GM12878 (cell line): ENCODE measurements around the gene B9D2. TPM values are rescaled to one million over a fixed set of nuclear protein-coding genes. Genes with fewer than 3 reads are reported as not detected.

Source experiments
- ATAC-seq: fragments of 200-7000 bp; cut with Tn5 transposase; 3 replicates; pipeline ENCODE4 v1.9.1; 2020; ENCODE audit warnings: mild to moderate bottlenecking, moderate library complexity
- BruUV-seq: library from RNA; stranded (reverse); fragments of 400-500 nt; replicated peaks from 2 replicates; lab custom pipeline; 2021; lab: Mats Ljungman, UMichigan
- CTCF ChIA-PET: fragments of 300-600 bp; sonication (Branson Sonifier 250); formaldehyde crosslinking; extraction: SDS; loops from one replicate; lab custom pipeline; 2021; ENCODE audit warnings: inconsistent platforms; lab: Yijun Ruan, JAX
- POLR2A ChIA-PET: fragments of 350-600 bp; formaldehyde crosslinking; extraction: SDS; loops from one replicate; lab custom pipeline; 2021; ENCODE audit warnings: inconsistent platforms; lab: Charles Lee
- RAD21 ChIA-PET: fragments of 300-600 bp; sonication (Branson Sonifier 250); formaldehyde crosslinking; loops from one replicate; lab custom pipeline; 2023; ENCODE audit warnings: antibody characterized with exemption; ENCODE audit not compliant: unreplicated experiment; lab: Charles Lee
- SMC1A ChIA-PET: fragments of 300-600 bp; sonication (Branson Sonifier 250); formaldehyde crosslinking; loops from one replicate; lab custom pipeline; 2023; ENCODE audit not compliant: unreplicated experiment, uncharacterized antibody; lab: Charles Lee
- DNase-seq: peaks from one replicate; pipeline ENCODE4 v3.0.0-alpha.2; 2011; ENCODE audit warnings: low read depth, low spot score
- FAIRE-seq: peaks from 3 replicates; lab custom pipeline; 2011; peaks lifted over from hg19 to GRCh38; lab: Jason Lieb, UNC
- H2AFZ ChIP-seq: 2 replicates; pipeline ENCODE4 v1.6.0; 2011; ENCODE audit warnings: low read depth, low read length, control low read depth; ENCODE audit not compliant: control insufficient read depth
- H3K27ac ChIP-seq: 2 replicates; pipeline ENCODE4 v1.5.1; 2011; ENCODE audit warnings: control low read depth; ENCODE audit not compliant: control insufficient read depth, insufficient read depth
- H3K27me3 ChIP-seq, 2 experiments: replicated peaks in 1 of 2; 2 replicates each; pipeline versions ENCODE4 v1.6.0 to v1.6.1; 2011; ENCODE audit warnings: low read length in 1 of 2; ENCODE audit not compliant: control insufficient read depth in 2 of 2, insufficient read depth in 2 of 2
- H3K36me3 ChIP-seq, 2 experiments: 2 replicates each; pipeline ENCODE4 v1.5.1; 2011; ENCODE audit warnings: low read length in 1 of 2; ENCODE audit not compliant: control insufficient read depth in 2 of 2, insufficient read depth in 2 of 2
- H3K4me1 ChIP-seq: 2 replicates; pipeline ENCODE4 v1.6.1; 2011; ENCODE audit warnings: mild to moderate bottlenecking, low read length, moderate library complexity, mixed read lengths; ENCODE audit not compliant: control insufficient read depth, insufficient read depth
- H3K4me2 ChIP-seq: 2 replicates; pipeline ENCODE4 v1.6.0; 2011; ENCODE audit warnings: control low read depth; ENCODE audit not compliant: control insufficient read depth, insufficient read depth
- H3K4me3 ChIP-seq: fragments of 200-600 bp; sonication (generic); 2 replicates; pipeline ENCODE4 v1.5.1; 2016
- H3K79me2 ChIP-seq: 2 replicates; pipeline ENCODE4 v1.6.0; 2011; ENCODE audit warnings: low read length; ENCODE audit not compliant: control insufficient read depth, insufficient read depth
- H3K9ac ChIP-seq: 2 replicates; pipeline ENCODE4 v1.8.0; 2011; ENCODE audit warnings: low read length, control low read depth, mixed read lengths; ENCODE audit not compliant: control insufficient read depth, insufficient read depth
- H3K9me3 ChIP-seq: replicated peaks from 3 replicates; pipeline ENCODE4 v1.5.1; 2011; ENCODE audit warnings: mild to moderate bottlenecking, low read length; ENCODE audit not compliant: control insufficient read depth, insufficient read depth
- H4K20me1 ChIP-seq: 2 replicates; pipeline ENCODE4 v1.6.0; 2011; ENCODE audit not compliant: control insufficient read depth, insufficient read depth
- BCL3 ChIP-seq: IDR thresholded peaks from 2 replicates; pipeline ENCODE4 v1.6.1; 2011; ENCODE audit warnings: borderline replicate concordance, low read depth, mild to moderate bottlenecking, moderate library complexity, low read length; ENCODE audit not compliant: insufficient read depth, poor library complexity, severe bottlenecking
- BMI1 ChIP-seq: fragments of 450-650 bp; IDR thresholded peaks from 2 replicates; pipeline ENCODE4 v1.6.1; 2016; ENCODE audit warnings: mild to moderate bottlenecking, moderate library complexity, borderline replicate concordance
- DPF2 ChIP-seq: fragments of 450-650 bp; IDR thresholded peaks from 2 replicates; pipeline ENCODE4 v1.6.1; 2017; ENCODE audit warnings: mild to moderate bottlenecking
- ETV6 ChIP-seq, 2 experiments: fragments of 450-650 bp in 1 of 2; IDR thresholded peaks in 1 of 2; conservative IDR thresholded peaks in 1 of 2; 2 replicates each; pipeline ENCODE4 v1.6.1; 2014; ENCODE audit warnings: antibody characterized with exemption in 1 of 2, borderline replicate concordance in 1 of 2, low read depth in 1 of 2, mild to moderate bottlenecking in 1 of 2, moderate library complexity in 1 of 2
- FOXM1 ChIP-seq: IDR thresholded peaks from 2 replicates; pipeline ENCODE4 v1.6.1; 2012; ENCODE audit warnings: low read depth, mild to moderate bottlenecking, inconsistent platforms, low read length, moderate library complexity
- NR2F1 ChIP-seq: fragments of 450-650 bp; conservative IDR thresholded peaks from 2 replicates; pipeline ENCODE4 v1.6.1; 2017; ENCODE audit warnings: mild to moderate bottlenecking
- POLR2A ChIP-seq: IDR thresholded peaks from 2 replicates; pipeline ENCODE4 v1.6.1; 2011; ENCODE audit warnings: low read depth, mild to moderate bottlenecking, low read length
- SMAD5 ChIP-seq: IDR thresholded peaks from 2 replicates; pipeline ENCODE4 v1.6.1; 2016; ENCODE audit warnings: antibody characterized with exemption, low read depth
- ZBTB4 ChIP-seq: fragments of 450-650 bp; formaldehyde crosslinking; IDR thresholded peaks from 2 replicates; pipeline ENCODE4 v1.4.0; 2022; ENCODE audit warnings: mild to moderate bottlenecking, moderate library complexity
- ZNF217 ChIP-seq: fragments of 450-650 bp; IDR thresholded peaks from 2 replicates; pipeline ENCODE4 v1.6.1; 2017; ENCODE audit warnings: antibody characterized with exemption, mild to moderate bottlenecking
- ZNF384 ChIP-seq: IDR thresholded peaks from 2 replicates; pipeline ENCODE4 v1.6.1; 2012; ENCODE audit warnings: low read depth, mild to moderate bottlenecking, low read length, improper control_type of control experiment, borderline replicate concordance
- WGBS: methylation state at CpG from one replicate; pipeline ENCODE4 v1.1.6; 2016; ENCODE audit warnings: low lambda C conversion rate; ENCODE audit not compliant: insufficient replicate concordance, insufficient coverage; ENCODE audit errors: missing lambda C conversion rate; 5-methylcytosine and 5-hydroxymethylcytosine counted together
- in situ Hi-C: fragments of 300-500 bp; cut with MboI; formaldehyde crosslinking; loops from 9 replicates; pipeline ENCODE4 v1.14.3; 2018; ENCODE audit warnings: mixed read lengths
- intact Hi-C: fragments of 100-400 bp; cut with micrococcal nuclease; formaldehyde crosslinking; loops from one replicate; pipeline ENCODE4 v1.14.2; 2022; ENCODE audit not compliant: unreplicated experiment
- polyA plus RNA-seq, 11 experiments: library from polyadenylated mRNA; depleted of rRNA in 4 of 11; unstranded in 6 of 11; stranded (reverse) in 5 of 11; fragments of >200 nt; fragmentation: Nextera tagmentation in 4 of 11; fragmentation: Illumina TruSeq in 1 of 11; extraction: Ambion mirVana in 4 of 11; extraction: Trizol in 1 of 11; gene quantifications; 1 replicate in 1 of 11; 2 replicates in 10 of 11; pipeline versions ENCODE4 v1.2.1 to v1.2.3, GENCODE V29; 2011 to 2016; ENCODE audit warnings: inconsistent platforms in 2 of 11, missing spikeins in 2 of 11, low read depth in 1 of 11
- total RNA-seq, 4 experiments: library from RNA; depleted of rRNA in 3 of 4; stranded (reverse); fragments of >200 nt in 3 of 4; fragmentation: Illumina TruSeq in 1 of 4; extraction: Trizol in 1 of 4; gene quantifications; 2 replicates each; pipeline versions ENCODE4 v1.2.1 to v1.2.3, GENCODE V29; 2013 to 2021

The B9D2 gene
- total and polyA plus RNA-seq, 10 of the 15 experiments (the other 5 are each of a cell fraction or from before 2014, with no cell fraction given): 2.4 to 12.4 (median 5.0) TPM

GRCh38 chr19:41399091-41399490 is 35.1 kb upstream of the B9D2 start:
- FAIRE-seq (no peak), ATAC-seq (no peak), DNase-seq (no peak)
- Histone ChIP-seq H4K20me1 (no peaks in the 10 kb centered on the region), H3K4me1 (peaks cover 13% of the 10 kb centered on the region), H3K36me3 (no peaks in the 10 kb centered on the region; a peak in 1 of 4 replicates), H3K27me3 (no peaks in the 10 kb centered on the region), H3K4me2 (peak overlapping the region; percentile 89), H3K9ac (peak overlapping the region; percentile 99), H3K9me3 (no peaks in the 10 kb centered on the region), H3K27ac (no peak overlapping the region), H2AFZ (no peak overlapping the region), H3K4me3 (peak overlapping the region; percentile 79), H3K79me2 (peaks cover 47% of the 10 kb centered on the region)
- SMC1A ChIA-PET: interaction anchor here (1.2 to 1.3 kb wide), 2 partner anchors 9 to 32 kb away, joined by 4 to 5 read pairs; no protein-coding TSS in a partner anchor
- CTCF ChIA-PET: interaction anchor here (0.9 to 1.4 kb wide), 3 partner anchors 9 to 41 kb away, joined by 3 read pairs; no protein-coding TSS in a partner anchor
- in situ Hi-C loops: no loop called here
- no TSS peak for BruUV-seq
- POLR2A ChIA-PET: interaction anchor here (0.6 to 1.4 kb wide), 5 partner anchors 9 to 752 kb away, joined by 3 to 6 read pairs (median 4); partner anchors contain the start of gene B9D2
- RAD21 ChIA-PET: no interaction called here
- TF ChIP-seq ZNF384 (peak; percentile 65; the same call in 1 of the 2 replicates), ZNF217 (no peak)
- 48% methylated on average over 3 of the region's 3 CpGs for WGBS
- intact Hi-C loops: loop anchor here (5.0 kb wide), 1 partner anchor 137 kb away; the partner anchor contains the start of gene HNRNPUL1

- WGBS: 4% methylated on average over 3 of the region's 3 CpGs
- ATAC-seq (no peak), DNase-seq (no peak), FAIRE-seq (no peak)
- Histone ChIP-seq H3K4me3 (peak overlapping the region; percentile 79), H3K27me3 (no peaks in the 10 kb centered on the region), H3K27ac (peak overlapping the region; percentile 99), H3K79me2 (peaks cover 51% of the 10 kb centered on the region), H2AFZ (no peak overlapping the region), H3K9me3 (no peaks in the 10 kb centered on the region), H3K4me1 (peaks cover 17% of the 10 kb centered on the region), H3K36me3 (no peaks in the 10 kb centered on the region; a peak in 1 of 4 replicates), H3K9ac (peak overlapping the region; percentile 99), H4K20me1 (no peaks in the 10 kb centered on the region), H3K4me2 (peak overlapping the region; percentile 89)
- intact Hi-C loops (loop anchor here (5.0 kb wide), 1 partner anchor 136 kb away; the partner anchor contains the start of gene HNRNPUL1), in situ Hi-C loops (no loop called here)
- BruUV-seq: TSS peak; percentile 79
- POLR2A ChIA-PET: interaction anchor here (0.6 to 1.4 kb wide), 4 partner anchors 10 to 752 kb away, joined by 3 to 6 read pairs (median 4); partner anchors contain the start of gene B9D2
- CTCF ChIA-PET: interaction anchor here (0.9 to 1.4 kb wide), 3 partner anchors 10 to 42 kb away, joined by 3 read pairs; no protein-coding TSS in a partner anchor
- RAD21 ChIA-PET: no interaction called here
- SMC1A ChIA-PET: interaction anchor here (1.2 to 1.3 kb wide), 2 partner anchors 9 to 33 kb away, joined by 4 to 5 read pairs; no protein-coding TSS in a partner anchor
- TF ChIP-seq BCL3 (no peak), SMAD5 (no peak), FOXM1 (no peak), NR2F1 (no peak), ETV6 (conservative IDR thresholded peaks at IDR 0.05 in 1 of 2, IDR thresholded peaks at IDR 0.05 in 1 of 2; ENCODE audit: borderline replicate concordance in 1 of 2, low read depth in 1 of 2) (no peak), DPF2 (no peak), ZBTB4 (CRISPR knock-in tag) (no peak), BMI1 (no peak), POLR2A (no peak)
Observed at GRCh38 chr19:41398598-41398997, 34.6 kb upstream of the B9D2 start.
